Erythroblast (primary cell): ENCODE data around the gene ADAMTS13.

ENCODE experiments used
- GATA1 ChIP-seq: IDR thresholded peaks from 2 replicates; pipeline ENCODE4 v1.6.1; 2011; ENCODE audit warnings: low read depth, mild to moderate bottlenecking, control low read depth, low read length, moderate library complexity
- POLR2A ChIP-seq: IDR thresholded peaks from 2 replicates; pipeline ENCODE4 v1.6.1; 2011; ENCODE audit warnings: mild to moderate bottlenecking, low read length

DNA sequence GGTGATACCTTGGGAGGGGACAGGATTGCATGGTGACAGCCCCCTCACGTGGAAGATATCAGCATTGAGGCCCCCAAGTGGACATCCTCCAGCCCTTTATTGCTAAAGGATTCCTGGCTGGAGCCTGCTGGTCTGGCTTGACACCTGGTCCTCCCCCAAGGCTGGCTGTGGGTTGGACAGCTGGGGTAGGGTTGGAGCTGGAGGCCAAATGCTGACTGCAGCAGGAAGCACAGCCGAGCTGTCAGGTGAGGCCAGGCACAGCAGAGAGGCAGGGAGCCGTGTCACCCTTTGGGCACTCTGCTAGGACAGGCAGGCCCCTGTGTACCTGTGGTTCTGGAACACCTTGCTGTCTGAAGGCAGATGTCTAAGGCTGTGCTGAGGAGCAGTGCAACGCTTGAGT, 39.8 kb downstream of the ADAMTS13 start:
- TF ChIP-seq POLR2A (no peak), GATA1 (no peak)
